Activated CD4-positive, alpha-beta T cell treated with anti-CD3 and anti-CD28 coated beads for 4 hours (primary cell): Measurements from ENCODE around the gene ADI1.
"Not testable (repeated sequence)": the region's sequence is repeated elsewhere in the genome, so short reads cannot be mapped to it uniquely, and the experiment has no call there.

Source experiments
- DNase-seq, 2 donors: peaks; one replicate each; pipeline ENCODE4 v3.0.0-alpha.2; 2020

The ADI1 gene

GRCh38 chr2:3461801-3462492 lies 57.4 kb downstream of the ADI1 start:
- DNase-seq, result peak in 1 of 2 donors; percentile 30

- no peak for DNase-seq
These were observed 58.2 kb downstream of the ADI1 start for GRCh38 chr2:3460831-3461800.

- DNase-seq, result no peak
These were observed 59.2 kb downstream of the ADI1 start for GRCh38 chr2:3460156-3460555.

GRCh38 chr2:3459185-3460015 lies 59.9 kb downstream of the ADI1 start:
- no peak for DNase-seq

- DNase-seq, result no peak
These were observed 60.7 kb downstream of the ADI1 start for GRCh38 chr2:3458396-3459184.

GRCh38 chr2:3457524-3458395 lies 61.6 kb downstream of the ADI1 start:
- no peak for DNase-seq

GRCh38 chr2:3456125-3456524 lies 63.2 kb downstream of the ADI1 start:
- DNase-seq, result no peak

- DNase-seq, result no peak
These were observed 64.5 kb downstream of the ADI1 start for GRCh38 chr2:3454802-3455201.

GRCh38 chr2:3454005-3454404 lies 65.3 kb downstream of the ADI1 start:
- DNase-seq, result not testable (repeated sequence)

- no peak for DNase-seq
These were observed 65.9 kb downstream of the ADI1 start for GRCh38 chr2:3453190-3453999.

- no peak for DNase-seq
These were observed 67.2 kb downstream of the ADI1 start for GRCh38 chr2:3451926-3452671.

GRCh38 chr2:3451169-3451568 lies 68.2 kb downstream of the ADI1 start:
- DNase-seq, result no peak

- no peak for DNase-seq
These were observed 68.8 kb downstream of the ADI1 start for GRCh38 chr2:3450385-3451010.

GRCh38 chr2:3449936-3450335 lies 69.4 kb downstream of the ADI1 start:
- DNase-seq, result no peak

GRCh38 chr2:3449086-3449485 lies 70.2 kb downstream of the ADI1 start:
- DNase-seq, result no peak

GRCh38 chr2:3448441-3448911 lies 70.9 kb downstream of the ADI1 start:
- DNase-seq, result not testable (repeated sequence)

- DNase-seq, result no peak
These were observed 71.5 kb downstream of the ADI1 start for GRCh38 chr2:3447789-3448317.
